ENCODE results near the gene FAM168B.

The FAM168B gene

GRCh38 chr2:131054488-131054887 lies 38.8 kb downstream of the FAM168B start:
- TF ChIP-seq BACH2 (CRISPR knock-in tag; IDR thresholded peaks at IDR 0.05; ENCODE audit: borderline replicate concordance) (no peak), CSDC2 (CRISPR knock-in tag; IDR thresholded peaks at IDR 0.05) (no peak)
- TF ChIP-seq, protein P1, sequence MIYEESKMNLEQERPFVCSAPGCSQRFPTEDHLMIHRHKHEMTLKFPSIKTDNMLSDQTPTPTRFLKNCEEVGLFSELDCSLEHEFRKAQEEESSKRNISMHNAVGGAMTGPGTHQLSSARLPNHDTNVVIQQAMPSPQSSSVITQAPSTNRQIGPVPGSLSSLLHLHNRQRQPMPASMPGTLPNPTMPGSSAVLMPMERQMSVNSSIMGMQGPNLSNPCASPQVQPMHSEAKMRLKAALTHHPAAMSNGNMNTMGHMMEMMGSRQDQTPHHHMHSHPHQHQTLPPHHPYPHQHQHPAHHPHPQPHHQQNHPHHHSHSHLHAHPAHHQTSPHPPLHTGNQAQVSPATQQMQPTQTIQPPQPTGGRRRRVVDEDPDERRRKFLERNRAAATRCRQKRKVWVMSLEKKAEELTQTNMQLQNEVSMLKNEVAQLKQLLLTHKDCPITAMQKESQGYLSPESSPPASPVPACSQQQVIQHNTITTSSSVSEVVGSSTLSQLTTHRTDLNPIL (CRISPR knock-in tag; IDR thresholded peaks at IDR 0.05; ENCODE audit: low read depth), result no peak
- ATAC-seq, result no peak

- TF ChIP-seq SNAI2 (CRISPR knock-in tag; IDR thresholded peaks at IDR 0.05) (no peak), OSR1 (CRISPR knock-in tag; IDR thresholded peaks at IDR 0.05) (no peak), CSDC2 (CRISPR knock-in tag; IDR thresholded peaks at IDR 0.05) (no peak), ZC3H10 (CRISPR knock-in tag; IDR thresholded peaks at IDR 0.05) (no peak), ARNTL (CRISPR knock-in tag; IDR thresholded peaks at IDR 0.05; ENCODE audit: borderline replicate concordance, low read depth) (no peak), TSHZ2 (CRISPR knock-in tag; IDR thresholded peaks at IDR 0.05) (no peak), RARB (CRISPR knock-in tag; IDR thresholded peaks at IDR 0.05) (no peak), TCF4 (CRISPR knock-in tag; IDR thresholded peaks at IDR 0.05; ENCODE audit: borderline replicate concordance) (no peak), ZFP30 (CRISPR knock-in tag; IDR thresholded peaks at IDR 0.05) (no peak), GLIS3 (CRISPR knock-in tag; IDR thresholded peaks at IDR 0.05) (no peak), TOX (CRISPR knock-in tag; IDR thresholded peaks at IDR 0.05; ENCODE audit: borderline replicate concordance) (no peak), ZNF8 (CRISPR knock-in tag; IDR thresholded peaks at IDR 0.05) (no peak), ISL1 (CRISPR knock-in tag; IDR thresholded peaks at IDR 0.05) (no peak), ZFP3 (CRISPR knock-in tag; IDR thresholded peaks at IDR 0.05) (no peak), PPARA (CRISPR knock-in tag; IDR thresholded peaks at IDR 0.05; ENCODE audit: borderline replicate concordance) (no peak), ZNF70 (CRISPR knock-in tag; IDR thresholded peaks at IDR 0.05) (no peak), ESRRG (CRISPR knock-in tag; IDR thresholded peaks at IDR 0.05) (no peak)
- TF ChIP-seq, protein P1 (CRISPR knock-in tag; IDR thresholded peaks at IDR 0.05; ENCODE audit: low read depth), result no peak
- TF ChIP-seq, protein P2, sequence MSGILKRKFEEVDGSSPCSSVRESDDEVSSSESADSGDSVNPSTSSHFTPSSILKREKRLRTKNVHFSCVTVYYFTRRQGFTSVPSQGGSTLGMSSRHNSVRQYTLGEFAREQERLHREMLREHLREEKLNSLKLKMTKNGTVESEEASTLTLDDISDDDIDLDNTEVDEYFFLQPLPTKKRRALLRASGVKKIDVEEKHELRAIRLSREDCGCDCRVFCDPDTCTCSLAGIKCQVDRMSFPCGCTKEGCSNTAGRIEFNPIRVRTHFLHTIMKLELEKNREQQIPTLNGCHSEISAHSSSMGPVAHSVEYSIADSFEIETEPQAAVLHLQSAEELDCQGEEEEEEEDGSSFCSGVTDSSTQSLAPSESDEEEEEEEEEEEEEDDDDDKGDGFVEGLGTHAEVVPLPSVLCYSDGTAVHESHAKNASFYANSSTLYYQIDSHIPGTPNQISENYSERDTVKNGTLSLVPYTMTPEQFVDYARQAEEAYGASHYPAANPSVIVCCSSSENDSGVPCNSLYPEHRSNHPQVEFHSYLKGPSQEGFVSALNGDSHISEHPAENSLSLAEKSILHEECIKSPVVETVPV (CRISPR knock-in tag; IDR thresholded peaks at IDR 0.05), result no peak
- ATAC-seq, result no peak
Observed at GRCh38 chr2:131052741-131053263, 40.5 kb downstream of the FAM168B start.

- TF ChIP-seq ZFP30 (CRISPR knock-in tag; IDR thresholded peaks at IDR 0.05) (no peak), ZNF70 (CRISPR knock-in tag; IDR thresholded peaks at IDR 0.05) (no peak), BACH2 (CRISPR knock-in tag; IDR thresholded peaks at IDR 0.05; ENCODE audit: borderline replicate concordance) (no peak), ARNTL (CRISPR knock-in tag; IDR thresholded peaks at IDR 0.05; ENCODE audit: borderline replicate concordance, low read depth) (no peak), TCF4 (CRISPR knock-in tag; IDR thresholded peaks at IDR 0.05; ENCODE audit: borderline replicate concordance) (no peak), ZNF8 (CRISPR knock-in tag; IDR thresholded peaks at IDR 0.05) (no peak), ISL1 (CRISPR knock-in tag; IDR thresholded peaks at IDR 0.05) (no peak), PPARA (CRISPR knock-in tag; IDR thresholded peaks at IDR 0.05; ENCODE audit: borderline replicate concordance) (no peak), ZC3H10 (CRISPR knock-in tag; IDR thresholded peaks at IDR 0.05) (no peak), ESRRG (CRISPR knock-in tag; IDR thresholded peaks at IDR 0.05) (no peak), TOX (CRISPR knock-in tag; IDR thresholded peaks at IDR 0.05; ENCODE audit: borderline replicate concordance) (no peak), RARB (CRISPR knock-in tag; IDR thresholded peaks at IDR 0.05) (no peak)
- TF ChIP-seq, protein P2 (CRISPR knock-in tag; IDR thresholded peaks at IDR 0.05), result no peak
- TF ChIP-seq, protein P1 (CRISPR knock-in tag; IDR thresholded peaks at IDR 0.05; ENCODE audit: low read depth), result no peak
- no peak for ATAC-seq
Observed at GRCh38 chr2:131050896-131051295, 42.4 kb downstream of the FAM168B start.
